ENCODE results near the gene CCDC181. TPM values are rescaled to one million over a fixed set of nuclear protein-coding genes. Genes with fewer than 3 reads are reported as not detected.

CCDC181 gene
- total and polyA plus RNA-seq, 4 donors = 0.02 to 0.08 TPM; not detected in 2

GRCh38 chr1:169460191-169460833 is 33.0 kb upstream of the CCDC181 start (continued):
- TF ChIP-seq, protein P1, sequence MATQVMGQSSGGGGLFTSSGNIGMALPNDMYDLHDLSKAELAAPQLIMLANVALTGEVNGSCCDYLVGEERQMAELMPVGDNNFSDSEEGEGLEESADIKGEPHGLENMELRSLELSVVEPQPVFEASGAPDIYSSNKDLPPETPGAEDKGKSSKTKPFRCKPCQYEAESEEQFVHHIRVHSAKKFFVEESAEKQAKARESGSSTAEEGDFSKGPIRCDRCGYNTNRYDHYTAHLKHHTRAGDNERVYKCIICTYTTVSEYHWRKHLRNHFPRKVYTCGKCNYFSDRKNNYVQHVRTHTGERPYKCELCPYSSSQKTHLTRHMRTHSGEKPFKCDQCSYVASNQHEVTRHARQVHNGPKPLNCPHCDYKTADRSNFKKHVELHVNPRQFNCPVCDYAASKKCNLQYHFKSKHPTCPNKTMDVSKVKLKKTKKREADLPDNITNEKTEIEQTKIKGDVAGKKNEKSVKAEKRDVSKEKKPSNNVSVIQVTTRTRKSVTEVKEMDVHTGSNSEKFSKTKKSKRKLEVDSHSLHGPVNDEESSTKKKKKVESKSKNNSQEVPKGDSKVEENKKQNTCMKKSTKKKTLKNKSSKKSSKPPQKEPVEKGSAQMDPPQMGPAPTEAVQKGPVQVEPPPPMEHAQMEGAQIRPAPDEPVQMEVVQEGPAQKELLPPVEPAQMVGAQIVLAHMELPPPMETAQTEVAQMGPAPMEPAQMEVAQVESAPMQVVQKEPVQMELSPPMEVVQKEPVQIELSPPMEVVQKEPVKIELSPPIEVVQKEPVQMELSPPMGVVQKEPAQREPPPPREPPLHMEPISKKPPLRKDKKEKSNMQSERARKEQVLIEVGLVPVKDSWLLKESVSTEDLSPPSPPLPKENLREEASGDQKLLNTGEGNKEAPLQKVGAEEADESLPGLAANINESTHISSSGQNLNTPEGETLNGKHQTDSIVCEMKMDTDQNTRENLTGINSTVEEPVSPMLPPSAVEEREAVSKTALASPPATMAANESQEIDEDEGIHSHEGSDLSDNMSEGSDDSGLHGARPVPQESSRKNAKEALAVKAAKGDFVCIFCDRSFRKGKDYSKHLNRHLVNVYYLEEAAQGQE (IDR thresholded peaks at IDR 0.05) = no peak
- TF ChIP-seq, protein P2, sequence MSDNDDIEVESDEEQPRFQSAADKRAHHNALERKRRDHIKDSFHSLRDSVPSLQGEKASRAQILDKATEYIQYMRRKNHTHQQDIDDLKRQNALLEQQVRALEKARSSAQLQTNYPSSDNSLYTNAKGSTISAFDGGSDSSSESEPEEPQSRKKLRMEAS (IDR thresholded peaks at IDR 0.05) = no peak
- TF ChIP-seq SP1 (IDR thresholded peaks at IDR 0.05) (no peak), HNF4A (conservative IDR thresholded peaks at IDR 0.05) (no peak)

DNA sequence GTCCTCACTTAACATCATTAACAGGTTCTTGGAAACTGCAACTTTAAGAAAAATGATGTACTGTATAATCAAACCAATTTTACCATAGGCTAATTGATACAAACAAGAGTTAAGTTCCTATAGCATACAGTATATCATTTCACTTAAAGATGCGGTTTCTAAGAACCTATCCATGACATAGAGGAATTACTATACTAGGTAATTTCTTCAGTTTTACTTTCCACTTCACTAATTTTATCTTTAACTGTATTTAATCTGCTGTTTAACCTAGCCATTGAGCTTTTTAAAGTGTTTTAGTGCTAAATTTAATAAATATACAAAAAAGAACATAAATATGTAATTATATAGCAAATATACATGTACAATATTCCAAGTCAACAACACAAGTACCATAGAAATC is 30.2 kb upstream of the CCDC181 start:
- DNase-seq (ENCODE audit: low spot score) = no peak
- no peak overlapping the region for H3K27ac ChIP-seq (ENCODE audit: low read depth in 1 of 2, low read length in 2 of 2)
- TF ChIP-seq GABPA (IDR thresholded peaks at IDR 0.05 in 1 of 2, conservative IDR thresholded peaks at IDR 0.05 in 1 of 2) (no peak), EGR1 (IDR thresholded peaks at IDR 0.05; ENCODE audit: low read depth in 2 of 2) (no peak), RXRA (IDR thresholded peaks at IDR 0.05) (no peak), YY1 (IDR thresholded peaks at IDR 0.05) (no peak), FOXA1 (IDR thresholded peaks at IDR 0.05) (no peak), ATF3 (IDR thresholded peaks at IDR 0.05) (no peak), HNF4G (IDR thresholded peaks at IDR 0.05) (no peak), TAF1 (conservative IDR thresholded peaks at IDR 0.05) (no peak), SP1 (IDR thresholded peaks at IDR 0.05) (no peak), FOXA2 (IDR thresholded peaks at IDR 0.05) (no peak), JUND (IDR thresholded peaks at IDR 0.05) (no peak), HNF4A (conservative IDR thresholded peaks at IDR 0.05) (no peak), RAD21 (IDR thresholded peaks at IDR 0.05) (no peak), NR2F2 (IDR thresholded peaks at IDR 0.05) (no peak)
- TF ChIP-seq, protein P2 (IDR thresholded peaks at IDR 0.05) = no peak
- TF ChIP-seq, protein P3, sequence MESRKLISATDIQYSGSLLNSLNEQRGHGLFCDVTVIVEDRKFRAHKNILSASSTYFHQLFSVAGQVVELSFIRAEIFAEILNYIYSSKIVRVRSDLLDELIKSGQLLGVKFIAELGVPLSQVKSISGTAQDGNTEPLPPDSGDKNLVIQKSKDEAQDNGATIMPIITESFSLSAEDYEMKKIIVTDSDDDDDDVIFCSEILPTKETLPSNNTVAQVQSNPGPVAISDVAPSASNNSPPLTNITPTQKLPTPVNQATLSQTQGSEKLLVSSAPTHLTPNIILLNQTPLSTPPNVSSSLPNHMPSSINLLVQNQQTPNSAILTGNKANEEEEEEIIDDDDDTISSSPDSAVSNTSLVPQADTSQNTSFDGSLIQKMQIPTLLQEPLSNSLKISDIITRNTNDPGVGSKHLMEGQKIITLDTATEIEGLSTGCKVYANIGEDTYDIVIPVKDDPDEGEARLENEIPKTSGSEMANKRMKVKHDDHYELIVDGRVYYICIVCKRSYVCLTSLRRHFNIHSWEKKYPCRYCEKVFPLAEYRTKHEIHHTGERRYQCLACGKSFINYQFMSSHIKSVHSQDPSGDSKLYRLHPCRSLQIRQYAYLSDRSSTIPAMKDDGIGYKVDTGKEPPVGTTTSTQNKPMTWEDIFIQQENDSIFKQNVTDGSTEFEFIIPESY (IDR thresholded peaks at IDR 0.05) = no peak
- TF ChIP-seq, protein P1 (IDR thresholded peaks at IDR 0.05) = no peak
- TF ChIP-seq, protein P4, sequence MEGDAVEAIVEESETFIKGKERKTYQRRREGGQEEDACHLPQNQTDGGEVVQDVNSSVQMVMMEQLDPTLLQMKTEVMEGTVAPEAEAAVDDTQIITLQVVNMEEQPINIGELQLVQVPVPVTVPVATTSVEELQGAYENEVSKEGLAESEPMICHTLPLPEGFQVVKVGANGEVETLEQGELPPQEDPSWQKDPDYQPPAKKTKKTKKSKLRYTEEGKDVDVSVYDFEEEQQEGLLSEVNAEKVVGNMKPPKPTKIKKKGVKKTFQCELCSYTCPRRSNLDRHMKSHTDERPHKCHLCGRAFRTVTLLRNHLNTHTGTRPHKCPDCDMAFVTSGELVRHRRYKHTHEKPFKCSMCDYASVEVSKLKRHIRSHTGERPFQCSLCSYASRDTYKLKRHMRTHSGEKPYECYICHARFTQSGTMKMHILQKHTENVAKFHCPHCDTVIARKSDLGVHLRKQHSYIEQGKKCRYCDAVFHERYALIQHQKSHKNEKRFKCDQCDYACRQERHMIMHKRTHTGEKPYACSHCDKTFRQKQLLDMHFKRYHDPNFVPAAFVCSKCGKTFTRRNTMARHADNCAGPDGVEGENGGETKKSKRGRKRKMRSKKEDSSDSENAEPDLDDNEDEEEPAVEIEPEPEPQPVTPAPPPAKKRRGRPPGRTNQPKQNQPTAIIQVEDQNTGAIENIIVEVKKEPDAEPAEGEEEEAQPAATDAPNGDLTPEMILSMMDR (IDR thresholded peaks at IDR 0.05; ENCODE audit: low read depth, low read length, missing input control) = no peak
- no peaks in the 10 kb centered on the region for H3K27me3 ChIP-seq (ENCODE audit: control insufficient read depth in 4 of 4, insufficient read depth in 4 of 4, low read length in 3 of 4)
- H3K4me3 ChIP-seq (ENCODE audit: low read depth in 1 of 3, low read length in 3 of 3) = no peak overlapping the region
- no peaks in the 10 kb centered on the region for H3K36me3 ChIP-seq (ENCODE audit: control insufficient read depth in 4 of 4, insufficient read depth in 3 of 4, low read depth in 1 of 4, low read length in 3 of 4)
- H3K9ac ChIP-seq (ENCODE audit: low read depth in 1 of 2, low read length in 2 of 2) = no peak overlapping the region
- H3K4me1 ChIP-seq (ENCODE audit: control insufficient read depth in 4 of 4, insufficient read depth in 4 of 4, low read length in 3 of 4) = peaks cover 0 to 13% (median 6%) of the 10 kb centered on the region in 4 donors
- H3K9me3 ChIP-seq (ENCODE audit: control insufficient read depth in 4 of 4, low read length in 3 of 4) = peaks cover 0 to 4% (median 0%) of the 10 kb centered on the region in 4 donors
- 98% methylated on average over 1 of the region's 1 CpG for WGBS

All from liver (tissue), 9 donors.